Smooth muscle cell of the brain vasculature (primary cell): ENCODE data around the gene RIMBP2.

ENCODE experiments used
- DNase-seq: peaks from one replicate; pipeline ENCODE4 v3.0.0-alpha.2; 2012; ENCODE audit warnings: low read depth, low spot score

The RIMBP2 gene

GRCh38 chr12:130374083-130374482 is 342.0 kb downstream of the RIMBP2 start:
- no peak for DNase-seq

DNA sequence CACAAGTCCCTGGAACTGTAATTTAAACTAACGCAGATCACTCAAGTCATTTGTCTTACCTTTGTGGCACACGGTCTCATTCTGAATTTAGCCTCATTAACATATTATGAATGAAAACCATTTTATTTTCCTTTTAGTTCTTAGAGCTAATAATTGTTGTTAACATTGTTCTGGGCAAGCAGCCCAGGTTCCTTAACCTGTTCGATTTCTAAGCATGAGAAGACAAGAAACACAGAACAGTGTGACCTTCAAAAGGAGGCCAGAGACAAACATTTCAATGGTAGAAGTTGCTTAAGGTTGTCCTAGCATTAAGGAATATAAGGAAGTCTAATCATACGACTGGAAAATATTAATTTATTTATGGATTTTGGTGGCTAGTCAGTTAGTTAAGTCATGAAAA is 343.2 kb downstream of the RIMBP2 start:
- DNase-seq: no peak

DNA sequence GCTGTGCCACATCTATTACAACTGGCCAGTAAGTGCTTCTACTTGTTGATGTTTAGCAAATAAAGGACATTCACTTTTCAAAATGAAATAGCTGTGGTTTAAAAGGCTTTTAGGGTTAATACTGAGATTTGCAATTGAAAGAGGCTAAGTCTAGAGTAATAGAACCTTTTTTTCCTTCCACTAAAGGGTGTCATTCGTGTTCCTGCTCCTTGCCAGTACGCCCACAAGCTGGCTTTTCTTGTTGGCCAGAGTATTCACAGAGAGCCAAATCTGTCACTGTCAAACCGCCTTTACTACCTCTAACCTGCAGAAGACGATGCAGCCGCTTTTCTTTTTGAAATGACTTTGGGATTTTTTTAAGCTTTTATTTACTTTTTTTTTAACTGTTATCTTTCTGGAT is 344.8 kb downstream of the RIMBP2 start:
- DNase-seq: no peak

DNA sequence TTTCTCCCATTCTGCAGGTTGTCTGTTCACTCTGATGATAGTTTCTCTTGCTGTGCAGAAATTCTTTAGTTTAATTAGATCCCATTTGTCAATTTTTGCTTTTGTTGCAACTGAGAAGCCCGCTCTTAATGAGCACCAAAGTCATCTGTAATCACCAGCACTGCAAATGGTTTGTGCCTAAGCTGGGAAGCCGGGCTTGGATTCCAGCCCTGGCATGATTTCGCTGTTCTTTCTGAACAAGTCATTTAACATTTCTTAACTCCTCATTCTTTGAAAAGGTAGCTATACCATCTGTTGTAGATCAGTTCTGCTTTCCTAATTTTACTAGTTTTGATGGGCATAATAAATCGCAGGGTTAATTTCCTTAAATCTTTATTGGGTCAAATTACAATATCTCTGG is 346.3 kb downstream of the RIMBP2 start:
- no peak for DNase-seq

- no peak for DNase-seq
These were observed 348.6 kb downstream of the RIMBP2 start for GRCh38 chr12:130367523-130367922.

DNA sequence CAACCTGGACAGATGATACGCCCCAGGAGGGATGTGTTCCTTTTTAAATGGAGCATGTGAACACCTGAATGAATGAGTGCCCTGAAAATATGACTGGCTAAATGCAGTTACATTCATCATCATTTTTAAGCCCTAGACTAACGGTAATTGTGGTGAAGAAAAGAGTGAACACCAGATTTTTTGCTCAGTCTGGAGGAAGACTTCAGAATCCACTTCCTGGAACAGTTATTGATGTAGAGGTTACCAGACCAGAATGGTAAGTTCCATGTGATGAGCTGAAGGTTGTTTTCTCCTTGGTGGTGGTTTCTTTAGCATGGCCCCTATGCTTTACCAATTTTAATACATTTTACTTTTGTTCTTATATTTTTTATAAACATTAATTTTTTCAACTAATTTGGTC is 349.1 kb downstream of the RIMBP2 start:
- DNase-seq: no peak

GRCh38 chr12:130366159-130366558 is 349.9 kb downstream of the RIMBP2 start:
- DNase-seq: no peak

DNA sequence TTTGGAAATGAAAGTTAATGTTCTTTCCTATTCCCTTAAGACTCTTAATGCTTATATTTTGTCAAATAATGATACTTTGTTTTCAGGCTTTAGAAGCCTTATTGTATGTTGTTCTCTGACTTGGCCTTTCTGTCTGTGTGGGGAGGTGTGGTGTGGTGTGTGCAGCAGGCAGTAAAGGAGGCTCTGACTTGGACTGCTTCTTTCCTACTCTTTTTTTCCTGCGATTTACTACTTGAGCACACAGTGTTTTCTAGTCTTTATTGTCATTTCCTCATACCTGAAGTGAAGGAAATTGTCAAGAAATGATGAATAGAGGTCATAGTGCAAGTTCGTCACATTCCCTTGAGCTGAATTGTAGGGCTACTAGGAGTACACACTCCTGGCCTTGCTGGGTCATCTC is 351.5 kb downstream of the RIMBP2 start:
- DNase-seq: no peak

DNA sequence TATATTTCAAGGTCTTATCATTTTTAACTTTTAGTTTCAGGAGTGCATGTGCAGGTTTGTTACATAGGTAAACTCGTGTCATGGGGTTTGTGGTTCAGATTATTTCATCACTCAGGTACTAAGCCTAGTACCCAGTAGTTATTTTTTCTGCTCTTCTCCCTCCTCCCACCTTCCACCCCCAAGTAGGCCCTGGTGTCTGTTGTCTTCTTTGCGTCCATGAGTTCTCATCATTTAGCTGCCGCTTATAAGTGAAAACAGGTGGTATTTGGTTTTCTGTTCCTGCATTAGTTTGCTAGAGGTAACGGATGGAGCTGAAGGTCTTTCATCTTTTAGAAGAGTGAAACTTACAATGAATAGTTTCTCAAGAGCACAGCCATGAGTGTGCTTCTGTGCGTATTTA is 354.0 kb downstream of the RIMBP2 start:
- DNase-seq: no peak

GRCh38 chr12:130357729-130358330 is 358.3 kb downstream of the RIMBP2 start:
- DNase-seq: no peak

DNA sequence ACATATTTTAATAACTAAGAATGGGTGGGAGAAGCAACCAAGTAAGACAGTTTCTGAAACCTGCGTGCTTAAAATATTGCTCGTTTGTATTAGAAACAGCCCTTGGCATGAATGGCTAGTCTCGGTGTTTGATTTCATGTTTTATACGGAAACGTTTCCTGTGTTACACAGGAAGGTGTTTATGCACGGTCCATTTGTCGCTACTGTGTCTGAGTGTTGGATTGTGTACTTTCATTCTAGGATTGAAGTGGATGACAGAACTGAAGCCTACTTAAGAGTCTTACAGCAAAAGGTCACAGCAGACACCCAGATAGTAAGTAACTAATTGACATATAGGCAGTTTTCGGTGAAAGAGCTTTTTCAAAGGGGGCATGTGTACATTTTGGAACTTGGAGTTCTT is 358.9 kb downstream of the RIMBP2 start:
- DNase-seq: no peak

DNA sequence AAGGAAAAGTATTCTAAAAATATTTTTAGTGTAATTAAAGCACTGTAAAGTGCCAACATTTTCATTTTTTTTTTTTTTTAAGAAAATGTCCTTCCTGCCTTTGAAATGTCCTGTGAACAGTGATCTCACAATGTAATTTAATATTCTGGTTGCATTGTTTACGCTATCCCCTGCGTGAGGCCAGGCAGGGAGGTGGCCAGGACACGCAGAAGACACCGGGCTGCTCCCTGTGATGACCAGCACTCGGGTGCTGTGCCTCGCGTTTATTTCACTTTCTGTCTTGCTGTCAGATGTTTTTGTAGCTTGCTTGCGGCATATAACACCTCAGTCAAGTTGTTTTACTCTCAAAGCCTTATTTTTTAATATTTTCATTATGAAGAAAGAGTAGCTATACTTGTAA is 359.9 kb downstream of the RIMBP2 start:
- DNase-seq: no peak

DNA sequence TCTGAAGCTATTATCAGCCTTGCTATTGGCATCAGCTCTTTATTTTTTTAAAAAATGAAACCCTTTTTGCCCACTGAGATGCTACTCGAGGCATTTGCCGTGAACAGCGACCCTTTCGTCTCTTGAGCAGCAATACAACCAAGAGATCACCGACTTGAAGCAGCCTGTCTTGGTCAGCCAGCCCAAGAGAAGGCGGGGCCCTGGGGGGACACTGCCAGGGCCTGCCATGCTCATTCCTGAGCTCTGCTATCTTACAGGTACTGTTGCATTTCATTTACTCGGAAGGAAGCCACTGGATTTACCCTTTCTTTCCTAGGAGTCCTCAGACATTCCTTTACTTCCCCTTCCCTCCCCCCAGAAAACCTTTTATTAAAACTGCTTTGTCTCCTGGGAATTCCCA is 361.7 kb downstream of the RIMBP2 start:
- DNase-seq: no peak

DNA sequence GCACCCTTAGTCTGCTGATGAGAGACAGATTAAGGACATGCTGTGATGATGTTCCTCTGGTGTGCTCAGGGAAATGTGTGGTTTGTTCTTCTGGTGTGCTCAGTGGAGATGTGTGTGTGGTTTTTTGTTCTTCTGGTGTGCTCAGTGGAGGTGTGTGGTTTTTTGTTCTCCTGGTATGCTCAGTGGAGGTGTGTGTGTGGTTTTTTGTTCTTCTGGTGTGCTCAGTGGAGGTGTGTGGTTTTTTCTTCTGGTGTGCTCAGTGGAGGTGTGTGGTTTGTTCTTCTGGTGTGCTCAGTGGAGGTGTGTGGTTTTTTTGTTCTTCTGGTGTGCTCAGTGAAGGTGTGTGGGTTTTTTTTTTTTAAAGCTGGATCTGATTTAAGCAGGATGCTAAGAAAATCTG is 363.0 kb downstream of the RIMBP2 start:
- DNase-seq: no peak

GRCh38 chr12:130351326-130351725 is 364.8 kb downstream of the RIMBP2 start:
- no peak for DNase-seq

GRCh38 chr12:130350715-130351114 is 365.4 kb downstream of the RIMBP2 start:
- DNase-seq: no peak

- DNase-seq: no peak
These were observed 368.5 kb downstream of the RIMBP2 start for GRCh38 chr12:130347588-130347987.
